ENCODE measurements around the gene ABCC1.
"Not testable (repeated sequence)": the region's sequence is repeated elsewhere in the genome, so short reads cannot be mapped to it uniquely, and the experiment has no call there.

ABCC1 gene

GRCh38 chr16:16086653-16087446 lies 137.4 kb downstream of the ABCC1 start:
- DNase-seq, result no peak

GRCh38 chr16:16090238-16090637 lies 140.8 kb downstream of the ABCC1 start:
- no peak for DNase-seq

GRCh38 chr16:16092925-16093627 lies 143.7 kb downstream of the ABCC1 start:
- no peak for DNase-seq

DNA sequence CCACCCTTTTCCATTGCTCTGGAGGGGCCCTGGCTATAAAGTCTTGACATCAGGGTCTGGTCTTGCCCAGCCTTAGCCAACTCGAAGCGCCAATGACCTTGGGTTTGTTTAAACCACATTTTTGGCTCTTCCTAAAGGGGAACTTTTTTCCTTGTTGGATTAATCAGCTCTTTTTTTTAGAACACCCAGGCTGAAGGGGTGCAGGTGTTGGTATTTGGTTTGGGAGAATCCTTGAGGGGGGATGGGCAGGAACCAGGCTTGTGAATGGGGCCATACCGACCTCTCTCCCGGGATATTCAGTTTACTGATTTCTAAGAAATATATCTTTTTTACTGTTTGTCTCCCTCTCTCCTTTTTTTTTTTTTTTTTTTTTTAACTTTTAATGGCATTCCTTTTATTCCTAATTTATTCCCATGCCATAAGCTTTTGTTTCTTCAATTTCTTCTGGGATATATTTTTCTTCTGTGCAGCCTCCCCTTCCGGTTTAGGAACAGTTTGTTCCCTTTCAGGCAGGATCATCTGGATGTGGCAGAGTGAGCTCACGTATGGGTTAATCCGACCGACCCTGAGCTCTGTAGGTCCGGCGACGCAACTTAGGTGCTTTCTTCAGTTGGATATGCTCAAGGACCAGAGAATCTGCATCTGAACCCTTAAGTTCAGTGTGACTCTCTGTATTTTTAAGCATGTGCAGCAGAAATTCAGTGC lies 144.4 kb downstream of the ABCC1 start:
- DNase-seq, result no peak

DNA sequence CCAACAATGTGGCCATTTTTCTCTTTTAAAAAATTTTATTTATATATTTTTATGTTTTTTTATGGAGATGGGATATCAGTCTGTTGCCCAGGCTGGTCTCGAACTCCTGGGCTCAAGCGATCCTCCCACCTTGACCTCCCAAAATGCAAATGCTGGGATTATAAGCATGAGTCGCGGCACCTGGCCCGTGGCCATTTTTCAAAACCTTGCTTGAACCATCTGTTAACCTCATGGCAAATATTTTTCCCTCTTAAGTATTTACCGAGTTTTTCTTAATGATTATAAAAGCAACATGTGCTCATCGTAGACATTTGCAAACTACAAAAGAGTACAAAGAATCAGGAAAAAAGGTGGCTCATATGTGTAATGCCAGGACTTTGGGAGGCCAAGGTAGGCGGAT lies 146.2 kb downstream of the ABCC1 start:
- no peak for DNase-seq

GRCh38 chr16:16096121-16096857 lies 146.9 kb downstream of the ABCC1 start:
- DNase-seq, result no peak

DNA sequence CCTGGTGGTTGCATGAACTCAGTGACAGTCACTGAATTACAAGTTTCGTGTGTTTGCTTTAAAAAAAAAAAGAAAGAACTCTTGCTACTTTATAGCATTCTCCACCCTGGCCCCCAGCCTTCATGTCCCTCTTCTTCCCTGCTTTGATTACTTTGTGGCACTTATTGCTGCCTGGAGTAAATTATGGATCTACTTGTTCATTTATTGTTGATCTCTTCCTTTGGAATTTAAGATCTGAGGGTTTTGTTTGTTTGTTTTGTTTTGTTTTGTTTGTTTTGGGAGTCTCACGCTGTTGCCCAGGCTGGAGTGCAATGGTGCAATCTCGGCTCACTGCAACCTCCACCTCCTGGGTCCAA lies 147.4 kb downstream of the ABCC1 start:
- DNase-seq, result no peak

DNA sequence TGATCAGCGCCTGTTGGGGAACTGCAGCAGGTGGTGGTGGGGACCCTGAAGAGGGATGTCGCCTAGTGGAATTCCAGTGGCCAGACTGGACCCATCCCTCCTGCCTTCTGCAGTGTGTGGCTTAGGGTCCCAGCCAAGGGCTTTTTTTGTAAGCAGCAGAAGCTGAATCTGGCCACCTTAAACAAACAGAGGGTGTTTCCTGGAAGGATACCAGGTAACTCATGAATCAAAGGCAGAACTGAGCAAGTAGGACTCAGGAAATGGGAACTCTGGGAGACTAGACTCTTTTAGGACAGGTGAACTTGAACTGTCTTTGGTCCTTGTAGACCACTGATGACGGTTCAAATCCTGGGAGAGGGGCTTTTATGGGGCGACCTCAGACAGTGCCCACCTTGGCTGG lies 149.9 kb downstream of the ABCC1 start:
- DNase-seq, result no peak

DNA sequence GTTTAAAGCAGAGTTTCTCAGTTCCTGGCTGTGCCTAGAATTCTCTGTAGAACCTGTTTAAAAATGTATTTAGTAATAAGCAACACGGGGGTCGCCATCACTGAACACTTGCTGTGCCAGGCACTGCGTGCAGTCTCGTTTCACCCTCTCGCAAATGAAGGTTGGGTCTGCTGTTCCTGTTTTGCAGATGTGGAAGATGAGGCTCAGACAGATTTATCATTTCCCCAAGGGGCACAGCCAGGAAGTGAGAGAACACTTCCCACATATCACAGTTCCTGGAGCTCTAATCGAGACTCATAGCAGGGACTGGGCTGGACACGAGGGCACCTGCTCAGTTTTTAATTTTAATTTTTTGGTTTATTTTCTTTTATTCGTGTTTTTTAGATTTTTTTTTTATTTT lies 151.2 kb downstream of the ABCC1 start:
- no peak for DNase-seq

DNA sequence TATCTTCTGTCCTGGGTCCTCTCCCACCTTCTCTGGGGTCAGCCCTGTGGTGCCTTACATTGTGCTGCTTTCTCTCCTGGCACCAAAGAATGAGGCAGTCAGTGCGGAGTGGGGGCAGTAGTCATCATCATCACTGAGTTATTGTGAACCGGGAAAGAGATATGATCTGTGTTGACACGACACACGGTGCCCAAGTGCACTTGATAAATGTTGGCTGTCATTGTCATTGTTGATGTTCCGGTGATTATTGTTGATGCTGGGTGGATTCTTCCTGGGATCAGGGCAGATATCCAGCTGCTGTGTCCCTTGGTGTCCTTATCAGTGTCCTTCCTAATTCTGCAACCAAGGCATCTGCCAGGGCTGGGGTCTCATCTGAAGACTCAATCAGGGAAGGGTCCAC lies 152.2 kb downstream of the ABCC1 start:
- DNase-seq, result no peak

GRCh38 chr16:16102738-16103137 lies 153.3 kb downstream of the ABCC1 start:
- no peak for DNase-seq

GRCh38 chr16:16104132-16104803 lies 154.9 kb downstream of the ABCC1 start:
- DNase-seq, result not testable (repeated sequence)

DNA sequence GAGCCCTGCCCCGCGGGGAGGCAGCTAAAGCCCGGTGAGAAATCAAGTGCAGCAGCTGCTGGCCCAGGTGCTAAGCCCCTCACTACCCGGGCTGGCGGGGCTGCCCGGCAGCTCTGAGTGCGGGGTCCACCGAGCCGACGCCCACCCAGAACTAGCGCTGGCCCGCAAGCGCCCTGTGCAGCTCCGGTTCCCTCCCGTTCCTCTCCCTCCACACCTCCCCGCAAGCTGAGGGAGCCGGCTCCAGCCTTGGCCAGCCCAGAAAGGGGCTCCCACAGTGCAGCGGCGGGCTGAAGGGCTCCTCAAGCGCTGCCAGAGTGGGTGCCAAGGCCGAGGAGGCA lies 155.4 kb downstream of the ABCC1 start:
- not testable (repeated sequence) for DNase-seq

- DNase-seq, result no peak
These were observed 156.2 kb downstream of the ABCC1 start for GRCh38 chr16:16105646-16106045.

DNA sequence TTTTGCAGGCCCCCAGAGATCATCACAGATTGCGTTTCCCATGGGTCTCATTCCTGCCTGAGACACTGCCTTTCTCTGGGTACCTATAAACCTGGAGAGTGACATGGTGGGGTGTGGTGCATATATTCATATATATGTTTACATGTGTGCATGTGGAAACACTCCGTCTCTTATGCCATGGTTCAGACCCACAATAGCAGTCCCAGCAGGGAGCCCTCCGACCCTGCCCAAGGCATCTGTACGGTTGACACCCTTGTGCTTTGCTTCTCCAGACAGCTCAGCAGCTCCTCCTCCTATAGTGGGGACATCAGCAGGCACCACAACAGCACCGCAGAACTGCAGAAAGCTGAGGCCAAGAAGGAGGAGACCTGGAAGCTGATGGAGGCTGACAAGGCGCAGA lies 157.1 kb downstream of the ABCC1 start:
- DNase-seq, result no peak

DNA sequence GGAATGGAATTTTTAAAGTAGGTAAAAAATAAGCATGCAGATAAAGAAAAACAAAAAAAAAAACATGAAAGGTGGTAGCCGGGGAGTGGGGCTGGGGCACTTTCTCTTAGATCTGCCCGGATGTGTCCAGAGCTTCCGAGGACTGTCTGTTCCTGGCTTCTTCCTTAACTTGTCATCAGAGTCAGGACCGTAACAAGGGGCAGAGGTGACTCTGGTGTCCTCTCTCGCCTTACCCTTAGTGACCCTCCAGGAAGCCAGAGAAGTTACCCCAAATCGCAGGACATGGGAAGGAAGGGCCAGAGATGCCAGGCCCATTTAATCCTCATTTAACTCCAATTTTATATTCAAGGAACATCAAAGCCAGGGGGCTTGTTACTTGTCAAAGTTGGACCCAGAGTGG lies 158.4 kb downstream of the ABCC1 start:
- DNase-seq, result no peak

- DNase-seq, result no peak
These were observed 159.3 kb downstream of the ABCC1 start for GRCh38 chr16:16108759-16109158.

- DNase-seq, result no peak
These were observed 160.2 kb downstream of the ABCC1 start for GRCh38 chr16:16109453-16110110.

DNA sequence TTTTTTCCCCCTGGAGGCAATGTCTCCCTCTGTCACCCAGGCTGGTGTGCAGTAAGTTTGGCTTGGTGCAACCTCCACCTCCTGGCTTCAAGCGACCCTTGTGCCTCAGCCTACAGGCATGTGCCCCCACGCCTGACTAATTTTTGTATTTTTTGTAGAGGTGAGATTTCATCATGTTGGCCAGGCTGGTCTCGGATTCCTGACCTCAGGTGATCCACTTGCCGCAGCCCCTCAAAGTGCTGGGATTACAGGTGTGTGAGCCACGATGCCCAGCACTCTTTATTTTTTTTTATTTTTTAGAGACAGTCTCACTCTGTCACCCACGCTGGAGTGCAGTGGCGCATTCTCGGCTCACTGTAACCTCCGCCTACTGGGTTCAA lies 160.7 kb downstream of the ABCC1 start:
- DNase-seq, result no peak

- DNase-seq, result no peak
These were observed 162.2 kb downstream of the ABCC1 start for GRCh38 chr16:16111639-16112038.

DNA sequence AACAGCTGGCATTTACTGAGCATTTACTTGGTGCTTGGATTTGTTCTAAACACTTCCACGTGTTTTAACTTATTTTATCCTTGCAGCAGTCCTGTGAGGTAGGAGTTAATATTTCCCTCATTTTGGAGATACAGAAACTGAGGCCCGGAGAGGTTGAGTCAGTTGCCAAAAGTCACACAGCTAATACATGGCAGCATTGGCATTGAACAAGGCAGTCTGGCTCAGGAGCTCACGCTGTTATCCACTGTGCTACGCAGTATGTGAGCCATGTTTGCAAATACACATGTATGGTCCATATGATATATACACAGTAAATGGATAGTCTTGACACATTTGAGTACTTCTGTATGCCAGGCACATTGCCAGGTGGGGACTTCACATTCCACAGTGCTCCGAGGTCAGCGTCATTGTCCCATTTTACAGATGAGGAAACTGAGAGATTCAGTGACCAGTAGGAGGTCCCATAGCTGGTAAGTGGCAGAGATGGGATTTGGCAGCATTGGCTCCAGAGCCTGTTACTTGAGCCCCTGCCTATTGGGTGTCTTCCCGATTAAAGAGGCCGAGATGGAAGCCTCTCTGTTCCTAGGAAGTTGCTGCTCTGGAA lies 163.1 kb downstream of the ABCC1 start:
- no peak for DNase-seq

DNA sequence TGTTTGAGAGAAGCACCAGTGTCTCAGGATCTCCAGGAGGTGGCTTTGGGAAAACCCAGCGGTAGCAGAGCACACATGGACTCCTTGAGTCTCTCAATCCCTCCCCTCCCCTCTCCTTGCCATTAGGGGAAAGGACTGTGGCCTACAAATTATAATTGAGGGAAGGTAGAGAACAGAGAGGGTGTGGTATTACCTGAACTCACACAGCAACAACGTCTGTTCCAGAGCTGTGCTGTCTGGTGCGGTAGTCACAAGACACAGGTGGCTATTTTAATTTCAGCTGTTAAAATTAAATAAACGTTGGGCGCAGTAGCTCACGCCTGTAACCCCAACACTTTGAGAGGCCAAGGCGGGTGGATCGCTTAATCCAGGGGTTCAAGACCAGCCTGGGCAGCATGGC lies 163.7 kb downstream of the ABCC1 start:
- no peak for DNase-seq
